ENCODE measurements around the gene TSC22D2.

The TSC22D2 gene

DNA sequence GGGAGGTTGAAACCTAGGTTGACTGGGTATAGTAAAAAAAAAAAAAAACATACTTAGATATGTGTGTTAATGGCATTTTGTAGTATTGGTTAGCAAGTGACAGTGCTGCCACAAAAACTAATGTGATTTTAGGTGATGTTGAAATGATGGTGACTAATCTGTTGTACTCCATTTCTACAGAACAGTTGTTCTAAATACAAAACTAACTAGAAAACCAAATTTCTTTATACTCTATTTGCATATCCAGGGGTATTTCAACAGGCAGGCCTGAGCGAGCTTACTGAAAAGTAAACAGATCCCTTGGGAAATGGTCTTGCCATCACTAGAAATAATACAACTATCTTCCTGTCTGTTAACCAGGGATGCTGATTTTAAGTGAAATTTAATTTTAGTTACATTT lies 20.5 kb downstream of the TSC22D2 start:
- Histone ChIP-seq H3K27me3 (ENCODE audit: control insufficient read depth, low read length) (no peaks in the 10 kb centered on the region), H3K27ac (ENCODE audit: low read depth, low read length) (no peak overlapping the region), H3K9me3 (ENCODE audit: control insufficient read depth, insufficient read depth, low read length) (no peaks in the 10 kb centered on the region), H3K36me3 (ENCODE audit: control insufficient read depth, low read length) (peaks cover 34% of the 10 kb centered on the region), H3K9me2 (replicated peaks; ENCODE audit: control insufficient read depth, low read length) (no peaks in the 10 kb centered on the region), H3K4me2 (ENCODE audit: low read length) (no peak overlapping the region), H4K20me1 (ENCODE audit: control insufficient read depth, insufficient read depth, low read depth, low read length) (0 out of 2 replicates have a peak, but pooled peaks cover 4% of the 10 kb centered on the region), H3F3A (ENCODE audit: control insufficient read depth, insufficient read depth) (no peaks in the 10 kb centered on the region), H3K4me3 (ENCODE audit: low read length) (no peak overlapping the region), H3K4me1 (ENCODE audit: control insufficient read depth, low read length) (0 out of 2 replicates have a peak, but pooled peaks cover 3% of the 10 kb centered on the region), H3K79me2 (ENCODE audit: control insufficient read depth, low read length) (peaks cover 50% of the 10 kb centered on the region)
- TF ChIP-seq EZH2phosphoT487 (IDR thresholded peaks at IDR 0.05; ENCODE audit: borderline replicate concordance, low read length): no peak
- TF ChIP-seq CTCF (IDR thresholded peaks at IDR 0.05; ENCODE audit: low read depth, low read length, poor library complexity, severe bottlenecking): no peak

DNA sequence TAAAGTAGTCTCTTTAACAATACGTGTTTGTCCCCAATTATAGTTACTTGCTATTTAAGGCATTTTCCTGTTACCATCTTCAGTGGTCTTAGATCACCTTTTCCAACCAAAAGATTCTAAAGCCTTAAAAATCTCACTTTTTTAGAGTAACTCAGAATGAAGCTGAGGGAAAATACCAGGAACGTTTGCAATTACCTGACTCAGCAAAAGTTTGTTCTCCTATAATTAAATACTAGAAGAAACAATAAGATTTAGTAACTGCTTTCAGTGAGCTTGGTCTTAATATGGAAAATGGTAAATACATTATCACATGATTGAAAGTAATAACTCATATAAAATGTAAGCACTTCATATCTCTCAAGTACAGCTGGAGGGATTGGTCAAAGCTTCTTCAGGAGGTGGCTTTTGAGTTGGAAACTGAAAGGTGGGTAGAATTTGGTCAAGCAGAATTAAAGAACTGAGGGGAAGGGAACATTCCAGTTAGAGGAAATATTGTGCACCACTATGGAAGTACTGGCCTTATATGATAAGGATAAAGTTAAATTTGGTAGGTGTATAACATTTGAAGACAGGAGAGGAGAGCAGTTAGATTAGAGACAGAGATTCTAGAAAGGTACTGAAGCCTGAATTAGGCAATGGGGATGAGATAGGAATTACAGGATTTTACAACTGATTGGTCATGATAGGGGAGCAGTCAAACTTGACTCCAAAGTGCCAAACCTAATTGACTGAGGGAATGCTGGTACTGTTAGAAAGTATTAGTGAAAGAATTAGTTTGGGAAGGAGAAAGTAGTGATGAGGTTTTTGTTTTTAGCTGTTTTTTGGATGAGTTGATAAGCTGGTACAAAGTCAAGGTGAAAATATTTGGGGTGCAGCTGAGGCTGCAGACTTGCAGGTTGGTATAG lies 21.9 kb downstream of the TSC22D2 start:
- no peaks in the 10 kb centered on the region for H3K9me2 ChIP-seq (replicated peaks; ENCODE audit: control insufficient read depth, low read length)
- no peak overlapping the region for H3K4me2 ChIP-seq (ENCODE audit: low read length)
- no peak overlapping the region for H3K4me3 ChIP-seq (ENCODE audit: low read length)
- H4K20me1 ChIP-seq (ENCODE audit: control insufficient read depth, insufficient read depth, low read depth, low read length): 0 out of 2 replicates have a peak, but pooled peaks cover 4% of the 10 kb centered on the region
- no peak overlapping the region for H3K27ac ChIP-seq (ENCODE audit: low read depth, low read length)
- H3K4me1 ChIP-seq (ENCODE audit: control insufficient read depth, low read length): 0 out of 2 replicates have a peak, but pooled peaks cover 3% of the 10 kb centered on the region
- H3K36me3 ChIP-seq (ENCODE audit: control insufficient read depth, low read length): peaks cover 24% of the 10 kb centered on the region
- TF ChIP-seq CTCF (IDR thresholded peaks at IDR 0.05; ENCODE audit: low read depth, low read length, poor library complexity, severe bottlenecking) (no peak), EZH2phosphoT487 (IDR thresholded peaks at IDR 0.05; ENCODE audit: borderline replicate concordance, low read length) (no peak)
- H3K79me2 ChIP-seq (ENCODE audit: control insufficient read depth, low read length): peaks cover 54% of the 10 kb centered on the region
- no peaks in the 10 kb centered on the region for H3K27me3 ChIP-seq (ENCODE audit: control insufficient read depth, low read length)
- H3K9me3 ChIP-seq (ENCODE audit: control insufficient read depth, insufficient read depth, low read length): no peaks in the 10 kb centered on the region
- no peaks in the 10 kb centered on the region for H3F3A ChIP-seq (ENCODE audit: control insufficient read depth, insufficient read depth)

DNA sequence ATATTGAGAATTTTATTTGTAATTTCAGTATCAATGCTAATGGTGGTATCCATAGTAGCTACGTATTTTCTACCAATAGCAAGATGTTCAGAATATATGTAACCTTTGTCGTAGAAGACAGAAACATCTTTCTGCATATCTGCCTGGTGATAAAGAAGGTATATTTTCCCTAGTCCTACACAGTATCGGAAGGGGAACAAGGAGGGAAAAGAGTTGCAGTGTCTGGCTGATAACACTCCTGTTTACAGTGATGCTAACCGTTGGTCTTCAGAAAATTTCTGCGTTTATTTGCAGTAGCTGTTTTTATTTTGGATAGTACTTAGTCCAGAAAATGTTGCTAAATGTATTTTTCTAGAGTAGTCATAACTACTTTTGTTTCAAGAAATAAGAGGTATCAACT lies 25.2 kb downstream of the TSC22D2 start:
- Histone ChIP-seq H3K27ac (ENCODE audit: low read depth, low read length) (no peak overlapping the region), H3K79me2 (ENCODE audit: control insufficient read depth, low read length) (peaks cover 54% of the 10 kb centered on the region), H3K9me3 (ENCODE audit: control insufficient read depth, insufficient read depth, low read length) (no peaks in the 10 kb centered on the region), H3K4me1 (ENCODE audit: control insufficient read depth, low read length) (no peaks in the 10 kb centered on the region), H3K4me2 (ENCODE audit: low read length) (no peak overlapping the region), H3K9me2 (replicated peaks; ENCODE audit: control insufficient read depth, low read length) (no peaks in the 10 kb centered on the region), H3K36me3 (ENCODE audit: control insufficient read depth, low read length) (peaks cover 14% of the 10 kb centered on the region), H3K27me3 (ENCODE audit: control insufficient read depth, low read length) (no peaks in the 10 kb centered on the region), H3K4me3 (ENCODE audit: low read length) (no peak overlapping the region), H3F3A (ENCODE audit: control insufficient read depth, insufficient read depth) (no peaks in the 10 kb centered on the region), H4K20me1 (ENCODE audit: control insufficient read depth, insufficient read depth, low read depth, low read length) (0 out of 2 replicates have a peak, but pooled peaks cover 4% of the 10 kb centered on the region)
- TF ChIP-seq EZH2phosphoT487 (IDR thresholded peaks at IDR 0.05; ENCODE audit: borderline replicate concordance, low read length) (no peak), CTCF (IDR thresholded peaks at IDR 0.05; ENCODE audit: low read depth, low read length, poor library complexity, severe bottlenecking) (no peak)

Measured in DOHH2 (cell line).